Effector memory CD8-positive, alpha-beta T cell (primary cell): ENCODE results near the gene TCF19.

Experiments used
- ATAC-seq: fragments of 150-1000 bp; cut with Tn5 transposase; replicated peaks from 2 replicates; pipeline ENCODE4 v1.10.0; 2021; ENCODE audit warnings: mild to moderate bottlenecking, moderate library complexity
- DNase-seq, 3 experiments: peaks; one replicate each; pipeline ENCODE4 v3.0.0; 2021
- H3K27ac Mint-ChIP-seq, 2 donors: one replicate each; pipeline ENCODE4 v1.8.0; 2022; ENCODE audit warnings: mild to moderate bottlenecking in 2 of 2, mixed read lengths in 2 of 2, moderate library complexity in 2 of 2
- H3K27me3 Mint-ChIP-seq, 2 donors: one replicate each; pipeline ENCODE4 v1.8.0; 2022; ENCODE audit warnings: mixed read lengths in 2 of 2
- H3K36me3 Mint-ChIP-seq: one replicate; pipeline ENCODE4 v1.8.0; 2022; ENCODE audit warnings: mild to moderate bottlenecking, moderate library complexity, mixed read lengths; ENCODE audit not compliant: insufficient read depth
- H3K4me1 Mint-ChIP-seq, 2 donors: one replicate each; pipeline ENCODE4 v1.8.0; 2022; ENCODE audit warnings: low read depth in 2 of 2, mixed read lengths in 2 of 2
- H3K4me3 Mint-ChIP-seq, 2 donors: one replicate each; pipeline ENCODE4 v1.8.0; 2022; ENCODE audit warnings: mild to moderate bottlenecking in 2 of 2, mixed read lengths in 2 of 2, moderate library complexity in 2 of 2
- H3K9me3 Mint-ChIP-seq, 2 donors: one replicate each; pipeline ENCODE4 v1.8.0; 2022; ENCODE audit warnings: mixed read lengths in 2 of 2

The TCF19 gene

DNA sequence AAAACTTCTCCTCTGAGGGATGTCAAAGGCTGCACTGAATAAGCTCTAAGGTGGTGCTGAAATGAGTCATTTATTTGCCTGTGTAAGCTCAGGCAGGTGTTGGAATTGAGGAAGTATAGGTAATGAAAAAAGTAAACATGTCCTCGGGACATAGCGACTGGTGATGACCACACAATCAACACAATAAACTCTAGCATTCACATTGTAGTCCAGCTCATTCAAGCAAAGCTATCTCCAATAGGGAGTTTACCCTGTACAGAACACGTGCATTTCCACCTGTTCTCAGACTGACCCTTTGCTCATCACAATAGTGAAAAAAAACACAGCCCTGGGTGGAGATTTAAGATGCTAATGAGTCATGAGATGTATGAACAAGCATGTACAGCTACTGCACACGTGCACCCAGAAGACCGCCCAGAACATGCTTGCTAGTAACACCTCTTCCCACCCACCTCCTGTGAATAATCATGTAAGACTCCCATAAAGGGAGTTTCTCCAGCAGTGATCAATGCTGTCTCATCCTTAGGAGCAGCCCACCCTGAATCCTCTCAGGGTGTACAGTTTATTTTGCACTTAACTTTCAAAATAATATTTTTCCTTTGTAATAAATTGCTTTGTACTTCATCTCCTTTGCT lies 45.1 kb downstream of the TCF19 start:
- peaks cover 3% of the 10 kb centered on the region for H3K36me3 Mint-ChIP-seq
- H3K4me1 Mint-ChIP-seq: peaks cover 44 to 58% of the 10 kb centered on the region in 2 donors
- peak overlapping the region; percentile 96 to 97 for H3K27ac Mint-ChIP-seq
- peak overlapping the region; percentile 82 to 86 for H3K4me3 Mint-ChIP-seq
- no peaks in the 10 kb centered on the region for H3K27me3 Mint-ChIP-seq
- ATAC-seq (peak; percentile 78), DNase-seq (peak; percentile 50 to 65 (median 53))
- H3K9me3 Mint-ChIP-seq: no peaks in the 10 kb centered on the region

- Mint-ChIP-seq H3K4me1 (peaks cover 37 to 46% of the 10 kb centered on the region in 2 donors), H3K27ac (peak overlapping the region; percentile 96 to 97), H3K27me3 (no peaks in the 10 kb centered on the region), H3K9me3 (no peaks in the 10 kb centered on the region), H3K36me3 (peaks cover 3% of the 10 kb centered on the region), H3K4me3 (peak overlapping the region; percentile 82 to 86)
- no peak for DNase-seq
- no peak for ATAC-seq
Measured at GRCh38 chr6:31204751-31205145, 46.4 kb downstream of the TCF19 start.

DNA sequence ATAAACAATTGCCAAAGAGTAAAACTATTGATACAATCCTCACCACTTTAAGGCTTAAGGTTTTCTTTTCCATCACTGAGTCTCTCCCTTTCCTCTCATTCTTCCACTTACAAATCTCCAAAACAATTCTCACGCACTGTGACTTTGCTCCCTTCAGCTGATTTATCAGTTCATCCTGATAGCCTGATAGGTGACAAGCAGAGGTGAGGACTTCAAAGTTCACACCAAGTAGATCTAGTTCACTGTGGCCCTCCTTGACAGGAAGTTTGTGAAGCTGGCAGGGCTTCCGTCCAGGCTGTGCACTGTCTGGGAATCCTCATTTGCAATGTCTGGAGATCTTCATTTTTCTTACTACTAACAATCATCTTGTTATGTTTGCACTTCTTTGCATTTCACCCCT lies 47.2 kb downstream of the TCF19 start:
- DNase-seq (no peak), ATAC-seq (no peak)
- H3K4me3 Mint-ChIP-seq: peak overlapping the region; percentile 16 to 56
- H3K4me1 Mint-ChIP-seq: peaks cover 35 to 44% of the 10 kb centered on the region in 2 donors
- no peaks in the 10 kb centered on the region for H3K27me3 Mint-ChIP-seq
- peak overlapping the region; percentile 26 to 64 for H3K27ac Mint-ChIP-seq
- peaks cover 3% of the 10 kb centered on the region for H3K36me3 Mint-ChIP-seq
- no peaks in the 10 kb centered on the region for H3K9me3 Mint-ChIP-seq

DNA sequence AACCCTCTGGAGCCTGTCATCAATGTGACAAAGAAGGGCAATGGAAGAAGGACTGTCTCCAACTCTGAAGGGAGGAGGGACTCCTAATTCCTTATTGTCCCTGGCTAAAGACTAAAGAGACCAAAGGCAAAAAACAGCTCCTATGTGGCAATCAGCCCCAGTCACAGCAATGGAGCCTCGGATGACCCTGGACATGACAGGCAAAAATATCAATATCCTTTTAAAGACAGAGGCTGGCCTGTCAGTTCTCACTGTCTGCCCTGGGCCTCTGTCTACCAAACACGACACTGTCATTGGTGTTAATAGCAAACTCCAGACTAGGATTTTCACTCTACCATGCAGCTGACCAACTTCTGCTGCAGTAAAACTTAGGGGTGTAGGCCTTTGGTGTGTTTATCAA lies 50.1 kb downstream of the TCF19 start:
- H3K27ac Mint-ChIP-seq: no peak overlapping the region
- no peaks in the 10 kb centered on the region for H3K9me3 Mint-ChIP-seq
- H3K4me3 Mint-ChIP-seq: no peak overlapping the region
- no peaks in the 10 kb centered on the region for H3K27me3 Mint-ChIP-seq
- peaks cover 3% of the 10 kb centered on the region for H3K36me3 Mint-ChIP-seq
- no peak for DNase-seq
- ATAC-seq: no peak
- H3K4me1 Mint-ChIP-seq: peaks cover 14 to 21% of the 10 kb centered on the region in 2 donors

GRCh38 chr6:31209137-31209536 lies 50.7 kb downstream of the TCF19 start:
- DNase-seq (no peak), ATAC-seq (no peak)
- no peaks in the 10 kb centered on the region for H3K36me3 Mint-ChIP-seq
- H3K4me3 Mint-ChIP-seq: no peak overlapping the region
- no peaks in the 10 kb centered on the region for H3K27me3 Mint-ChIP-seq
- H3K27ac Mint-ChIP-seq: no peak overlapping the region
- H3K4me1 Mint-ChIP-seq: peaks cover 11 to 14% of the 10 kb centered on the region in 2 donors
- no peaks in the 10 kb centered on the region for H3K9me3 Mint-ChIP-seq

GRCh38 chr6:31210123-31210522 lies 51.7 kb downstream of the TCF19 start:
- Mint-ChIP-seq H3K27me3 (no peaks in the 10 kb centered on the region), H3K4me3 (no peak overlapping the region), H3K36me3 (no peaks in the 10 kb centered on the region), H3K4me1 (peaks cover 4 to 8% of the 10 kb centered on the region in 2 donors), H3K9me3 (no peaks in the 10 kb centered on the region), H3K27ac (no peak overlapping the region)
- no peak for DNase-seq
- ATAC-seq: no peak

DNA sequence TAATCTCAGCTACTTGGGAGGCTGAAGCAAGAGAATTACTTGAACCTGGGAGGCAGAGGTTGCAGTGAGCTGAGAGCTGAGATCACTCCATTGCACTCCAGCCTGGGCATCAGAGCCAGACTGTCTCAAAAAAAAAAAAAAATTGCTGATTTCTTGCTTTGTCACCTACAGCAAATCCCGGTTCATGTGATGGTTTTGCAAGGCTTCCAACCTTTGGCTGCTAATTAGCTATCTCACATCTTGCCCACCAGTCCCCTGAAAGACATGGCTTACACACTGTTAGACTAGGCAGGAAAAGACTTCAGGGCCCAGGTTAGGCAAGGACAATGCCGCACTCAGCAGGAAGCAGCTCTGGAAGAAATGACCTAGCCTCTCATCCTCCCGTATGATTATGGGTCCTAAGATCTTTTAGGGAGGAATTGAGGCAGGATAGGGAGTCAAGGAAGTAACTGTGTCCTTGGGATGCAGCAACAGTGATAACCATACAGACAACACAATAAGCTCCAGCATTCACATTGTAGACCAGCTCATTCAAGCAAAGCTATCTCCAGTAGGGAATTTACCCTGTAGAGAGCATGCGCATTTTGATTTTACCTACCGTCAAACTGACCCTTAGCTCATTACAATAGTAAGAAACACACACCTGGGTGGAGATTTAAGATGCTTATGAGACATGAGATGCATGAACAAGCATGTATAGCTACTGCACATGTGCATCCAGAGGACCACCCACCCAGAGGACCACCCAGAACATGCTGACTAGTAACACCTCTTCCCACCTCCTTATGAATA lies 52.5 kb downstream of the TCF19 start:
- Mint-ChIP-seq H3K27ac (no peak overlapping the region), H3K36me3 (no peaks in the 10 kb centered on the region), H3K27me3 (no peaks in the 10 kb centered on the region), H3K4me1 (peaks cover 0 to 4% of the 10 kb centered on the region in 2 donors), H3K9me3 (no peaks in the 10 kb centered on the region), H3K4me3 (no peak overlapping the region)
- DNase-seq: no peak
- no peak for ATAC-seq
